Kidney epithelial cell (primary cell): Measurements from ENCODE around the gene PPIA. TPM values are rescaled to one million over a fixed set of nuclear protein-coding genes. Genes with fewer than 3 reads are reported as not detected.

Source experiments
- DNase-seq: peaks from one replicate; pipeline ENCODE4 v3.0.0-alpha.2; 2010; ENCODE audit warnings: low read depth
- H3K27me3 ChIP-seq: 2 replicates; pipeline ENCODE4 v1.6.0; 2011; ENCODE audit warnings: low read length; ENCODE audit not compliant: control insufficient read depth, insufficient read depth
- H3K36me3 ChIP-seq: 2 replicates; pipeline ENCODE4 v1.5.1; 2011; ENCODE audit warnings: low read length; ENCODE audit not compliant: control insufficient read depth, insufficient read depth
- H3K4me3 ChIP-seq: 2 replicates; pipeline ENCODE4 v1.5.1; 2011; ENCODE audit warnings: low read depth, mild to moderate bottlenecking, control low read depth, low read length
- total RNA-seq: library from RNA; depleted of rRNA; stranded (reverse); fragments of >200 nt; gene quantifications from 2 replicates; pipeline ENCODE4 v1.2.3, GENCODE V29; 2015
- TF ChIP-seq, protein P1 (sequence below): IDR thresholded peaks from 2 replicates; pipeline ENCODE4 v1.5.1; 2011; ENCODE audit warnings: mild to moderate bottlenecking, moderate library complexity, low read length, control low read depth, inconsistent platforms; ENCODE audit not compliant: insufficient read depth, poor library complexity, severe bottlenecking

Gene PPIA
- total RNA-seq, 1 donor from 2014 or later: 2,696 TPM

DNA sequence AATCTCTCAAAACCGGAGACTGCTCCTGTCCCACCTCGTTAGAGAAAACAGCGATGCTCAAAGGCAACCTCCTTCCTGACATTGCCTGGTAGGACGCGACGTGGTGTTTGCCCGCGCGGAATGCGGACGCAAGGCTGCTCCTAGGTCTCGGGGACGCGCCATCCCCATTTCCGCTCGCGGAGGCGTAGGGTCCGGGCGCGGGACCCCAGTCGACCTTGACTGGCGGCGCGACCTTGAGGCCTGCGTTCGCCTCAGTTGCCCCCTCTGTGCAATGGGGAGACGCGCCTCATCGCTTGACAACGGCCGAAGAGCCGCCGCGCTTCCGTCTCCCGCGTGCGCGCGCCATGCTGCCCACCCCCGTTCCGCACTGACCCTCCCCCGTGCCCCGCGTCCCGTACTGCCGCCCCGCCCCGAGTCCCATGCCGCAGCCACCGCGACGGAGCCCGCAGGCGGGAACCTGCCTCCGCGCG, 412 bp upstream of the PPIA start:
- Histone ChIP-seq H3K4me3 (peak overlapping the region; percentile 72), H3K27me3 (no peaks in the 10 kb centered on the region), H3K36me3 (peaks cover 4% of the 10 kb centered on the region)
- DNase-seq: no peak
- TF ChIP-seq, protein P1, sequence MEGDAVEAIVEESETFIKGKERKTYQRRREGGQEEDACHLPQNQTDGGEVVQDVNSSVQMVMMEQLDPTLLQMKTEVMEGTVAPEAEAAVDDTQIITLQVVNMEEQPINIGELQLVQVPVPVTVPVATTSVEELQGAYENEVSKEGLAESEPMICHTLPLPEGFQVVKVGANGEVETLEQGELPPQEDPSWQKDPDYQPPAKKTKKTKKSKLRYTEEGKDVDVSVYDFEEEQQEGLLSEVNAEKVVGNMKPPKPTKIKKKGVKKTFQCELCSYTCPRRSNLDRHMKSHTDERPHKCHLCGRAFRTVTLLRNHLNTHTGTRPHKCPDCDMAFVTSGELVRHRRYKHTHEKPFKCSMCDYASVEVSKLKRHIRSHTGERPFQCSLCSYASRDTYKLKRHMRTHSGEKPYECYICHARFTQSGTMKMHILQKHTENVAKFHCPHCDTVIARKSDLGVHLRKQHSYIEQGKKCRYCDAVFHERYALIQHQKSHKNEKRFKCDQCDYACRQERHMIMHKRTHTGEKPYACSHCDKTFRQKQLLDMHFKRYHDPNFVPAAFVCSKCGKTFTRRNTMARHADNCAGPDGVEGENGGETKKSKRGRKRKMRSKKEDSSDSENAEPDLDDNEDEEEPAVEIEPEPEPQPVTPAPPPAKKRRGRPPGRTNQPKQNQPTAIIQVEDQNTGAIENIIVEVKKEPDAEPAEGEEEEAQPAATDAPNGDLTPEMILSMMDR: no peak

DNA sequence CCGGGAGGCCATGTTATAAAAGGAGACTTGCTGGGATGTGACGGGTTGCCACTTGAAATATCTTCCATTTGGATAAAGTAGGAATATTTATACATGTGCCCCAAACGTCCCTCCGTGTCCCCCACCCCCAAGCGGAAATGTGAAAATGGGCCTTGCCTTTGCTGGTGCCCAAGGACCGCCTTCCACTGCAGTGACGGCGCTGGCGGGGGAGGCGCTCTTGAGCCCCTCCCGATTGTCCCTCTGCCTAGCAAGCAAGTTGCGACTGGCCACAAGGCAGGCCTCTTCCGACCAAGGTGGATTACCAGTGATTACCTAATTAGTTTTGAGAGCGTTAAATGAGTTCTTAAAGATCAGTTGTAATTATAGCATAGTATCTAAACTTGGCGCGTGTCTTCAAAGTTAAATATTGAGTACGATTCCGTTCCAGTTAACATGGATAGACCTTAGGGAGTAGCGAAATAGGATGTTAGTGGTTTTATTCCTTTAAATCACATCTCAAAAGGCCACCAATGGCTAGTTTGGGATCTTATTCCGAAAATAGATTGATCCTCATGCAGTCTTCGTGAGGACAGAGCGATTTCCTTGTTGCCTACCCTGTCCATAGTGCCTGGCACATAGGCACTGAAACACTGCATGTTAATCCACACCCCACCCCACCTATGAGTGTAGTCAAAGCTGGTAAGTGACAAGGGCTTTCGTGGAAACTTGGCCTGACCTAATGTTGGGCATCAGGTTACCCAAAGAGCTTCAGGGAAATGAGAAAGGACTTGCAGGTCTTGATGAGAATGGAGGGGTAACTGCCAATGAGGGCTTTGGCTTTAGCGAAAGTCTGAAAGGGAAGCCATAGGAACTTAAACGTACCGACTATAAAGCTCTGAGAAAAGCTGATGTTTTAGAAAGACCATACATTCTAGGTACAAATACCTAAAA, 1.1 kb downstream of the PPIA start:
- DNase-seq: no peak
- no peaks in the 10 kb centered on the region for H3K27me3 ChIP-seq
- H3K4me3 ChIP-seq: peak overlapping the region; percentile 72
- H3K36me3 ChIP-seq: peaks cover 8% of the 10 kb centered on the region
- TF ChIP-seq, protein P1: peak; percentile 57

DNA sequence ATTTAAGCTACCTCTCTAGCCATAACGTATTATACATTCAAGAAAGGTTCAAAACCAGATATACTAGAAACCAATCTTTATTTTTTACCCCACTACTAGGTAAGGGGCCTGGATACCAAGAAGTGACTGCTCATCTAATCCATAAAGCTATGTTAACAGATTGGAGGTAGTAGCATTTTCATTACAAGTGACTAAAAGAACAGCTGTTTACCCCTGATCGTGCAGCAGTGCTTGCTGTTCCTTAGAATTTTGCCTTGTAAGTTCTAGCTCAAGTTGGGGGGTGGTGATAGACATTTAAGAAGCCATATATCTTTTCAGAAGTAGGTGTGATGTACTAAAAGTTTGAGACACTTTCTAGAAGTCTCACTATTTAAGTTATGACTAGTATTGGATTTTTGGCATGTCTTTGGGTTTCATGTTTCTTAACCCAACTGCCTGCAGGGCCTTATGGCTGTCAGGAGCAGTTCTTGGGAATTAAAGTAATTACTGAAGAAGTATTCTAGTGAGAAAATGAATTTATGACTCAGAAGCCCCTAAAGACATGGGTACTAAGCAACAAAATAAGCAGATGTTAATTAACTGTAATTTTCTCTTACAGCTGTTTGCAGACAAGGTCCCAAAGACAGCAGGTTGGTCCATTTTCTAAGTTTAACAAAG, 2.3 kb downstream of the PPIA start:
- peak overlapping the region; percentile 72 for H3K4me3 ChIP-seq
- TF ChIP-seq, protein P1: no peak
- peaks cover 10% of the 10 kb centered on the region for H3K36me3 ChIP-seq
- DNase-seq: no peak
- H3K27me3 ChIP-seq: no peaks in the 10 kb centered on the region

DNA sequence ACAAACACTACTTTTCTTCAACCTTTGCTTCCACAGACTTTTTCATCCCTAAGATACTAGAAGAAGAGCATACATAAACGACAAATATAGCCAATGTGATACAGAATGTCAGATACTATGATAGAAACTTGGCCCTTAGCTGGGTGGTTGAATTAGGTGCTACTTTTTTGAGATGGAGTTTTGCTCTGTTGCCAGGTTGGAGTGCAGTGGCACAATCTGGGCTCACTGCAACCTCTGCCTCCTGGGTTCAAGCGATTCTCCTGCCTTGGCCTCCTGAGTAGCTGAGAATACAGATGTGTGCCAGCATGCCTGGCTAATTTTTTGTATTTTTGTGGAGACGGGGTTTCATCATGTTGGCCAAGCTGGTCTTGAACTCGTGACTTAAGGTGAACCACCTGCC, 3.5 kb downstream of the PPIA start:
- DNase-seq: no peak
- Histone ChIP-seq H3K4me3 (no peak overlapping the region), H3K27me3 (no peaks in the 10 kb centered on the region), H3K36me3 (peaks cover 10% of the 10 kb centered on the region)
- TF ChIP-seq, protein P1: no peak

DNA sequence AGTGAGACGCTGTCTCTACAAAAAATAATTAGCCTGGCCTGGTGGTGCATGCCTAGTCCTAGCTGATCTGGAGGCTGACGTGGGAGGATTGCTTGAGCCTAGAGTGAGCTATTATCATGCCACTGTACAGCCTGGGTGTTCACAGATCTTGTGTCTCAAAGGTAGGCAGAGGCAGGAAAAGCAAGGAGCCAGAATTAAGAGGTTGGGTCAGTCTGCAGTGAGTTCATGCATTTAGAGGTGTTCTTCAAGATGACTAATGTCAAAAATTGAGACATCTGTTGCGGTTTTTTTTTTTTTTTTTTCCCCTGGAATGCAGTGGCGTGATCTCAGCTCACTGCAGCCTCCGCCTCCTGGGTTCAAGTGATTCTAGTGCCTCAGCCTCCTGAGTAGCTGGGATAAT, 5.4 kb downstream of the PPIA start:
- DNase-seq: no peak
- TF ChIP-seq, protein P1: no peak
- no peaks in the 10 kb centered on the region for H3K27me3 ChIP-seq
- H3K36me3 ChIP-seq: peaks cover 10% of the 10 kb centered on the region
- H3K4me3 ChIP-seq: no peak overlapping the region
